ENCODE results near the gene PRSS23. TPM values are rescaled to one million over a fixed set of nuclear protein-coding genes. Genes with fewer than 3 reads are reported as not detected.

The PRSS23 gene
- total RNA-seq, 2 experiments from 2014 or later, result 0.05 TPM; not detected in 1

GRCh38 chr11:86812981-86813380 lies 12.6 kb downstream of the PRSS23 start:
- Mint-ChIP-seq H3K27me3 (peaks cover 7% of the 10 kb centered on the region), H3K9me3 (no peaks in the 10 kb centered on the region), H3K4me3 (no peak overlapping the region), H3K36me3 (ENCODE audit: low read depth) (no peaks in the 10 kb centered on the region), H3K4me1 (ENCODE audit: low read depth) (no peaks in the 10 kb centered on the region), H3K27ac (no peak overlapping the region)
- POLR2A ChIA-PET, result interaction anchor here (0.7 kb wide), 1 partner anchor 1339 kb away, joined by 4 read pairs; no protein-coding TSS in a partner anchor
- intact Hi-C loops (cut with DNase I, micrococcal nuclease), result no loop called here
- H3K27ac ChIP-seq (ENCODE audit: low read depth in 1 of 2, low read length in 2 of 2), result no peak overlapping the region
- no peaks in the 10 kb centered on the region for H3K4me1 ChIP-seq (ENCODE audit: insufficient read depth, low read length)
- CTCF ChIA-PET, result interaction anchor here (0.8 kb wide), 1 partner anchor 96 kb away, joined by 3 read pairs; no protein-coding TSS in a partner anchor
- H3K27me3 ChIP-seq (ENCODE audit: control insufficient read depth in 1 of 2, insufficient read depth in 2 of 2, low read length in 2 of 2), result peaks cover 0 to 4% of the 10 kb centered on the region in 2 experiments
- ATAC-seq (ENCODE audit: poor library complexity) (no peak), DNase-seq (no peak)
- H3K36me3 ChIP-seq (ENCODE audit: insufficient read depth, low read length), result no peaks in the 10 kb centered on the region
- H3K9me3 ChIP-seq (ENCODE audit: control insufficient read depth in 1 of 2, insufficient read depth in 1 of 2, low read length in 2 of 2), result no peaks in the 10 kb centered on the region
- no peak overlapping the region for H3K4me3 ChIP-seq (ENCODE audit: low read length)
- TF ChIP-seq CTCF (IDR thresholded peaks at IDR 0.05), result no peak

GRCh38 chr11:86814775-86815174 lies 14.4 kb downstream of the PRSS23 start:
- ATAC-seq (ENCODE audit: poor library complexity) (no peak), DNase-seq (no peak)
- Histone ChIP-seq H3K27ac (ENCODE audit: low read depth in 1 of 2, low read length in 2 of 2) (no peak overlapping the region), H3K9me3 (ENCODE audit: control insufficient read depth in 1 of 2, insufficient read depth in 1 of 2, low read length in 2 of 2) (no peaks in the 10 kb centered on the region), H3K4me3 (ENCODE audit: low read length) (no peak overlapping the region), H3K27me3 (ENCODE audit: control insufficient read depth in 1 of 2, insufficient read depth in 2 of 2, low read length in 2 of 2) (peaks cover 0 to 5% of the 10 kb centered on the region in 2 experiments), H3K36me3 (ENCODE audit: insufficient read depth, low read length) (no peaks in the 10 kb centered on the region), H3K4me1 (ENCODE audit: insufficient read depth, low read length) (no peaks in the 10 kb centered on the region)
- H3K27ac Mint-ChIP-seq, result no peak overlapping the region
- no peaks in the 10 kb centered on the region for H3K36me3 Mint-ChIP-seq (ENCODE audit: low read depth)
- H3K9me3 Mint-ChIP-seq, result no peaks in the 10 kb centered on the region
- peaks cover 7% of the 10 kb centered on the region for H3K27me3 Mint-ChIP-seq
- TF ChIP-seq CTCF (IDR thresholded peaks at IDR 0.05), result no peak
- peaks cover 5% of the 10 kb centered on the region for H3K4me1 Mint-ChIP-seq (ENCODE audit: low read depth)
- intact Hi-C loops (cut with DNase I, micrococcal nuclease), result loop anchor here in 1 of 2 experiments (5.0 kb wide), 1 partner anchor 957 kb away; the partner anchor contains the start of gene CCDC83
- CTCF ChIA-PET, result no interaction called here
- POLR2A ChIA-PET, result no interaction called here
- H3K4me3 Mint-ChIP-seq, result no peak overlapping the region

- Histone ChIP-seq H3K9me3 (ENCODE audit: control insufficient read depth in 1 of 2, insufficient read depth in 1 of 2, low read length in 2 of 2) (no peaks in the 10 kb centered on the region), H3K27me3 (ENCODE audit: control insufficient read depth in 1 of 2, insufficient read depth in 2 of 2, low read length in 2 of 2) (peaks cover 0 to 5% of the 10 kb centered on the region in 2 experiments), H3K36me3 (ENCODE audit: insufficient read depth, low read length) (no peaks in the 10 kb centered on the region), H3K27ac (ENCODE audit: low read depth in 1 of 2, low read length in 2 of 2) (no peak overlapping the region), H3K4me3 (ENCODE audit: low read length) (no peak overlapping the region), H3K4me1 (ENCODE audit: insufficient read depth, low read length) (no peaks in the 10 kb centered on the region)
- POLR2A ChIA-PET, result no interaction called here
- Mint-ChIP-seq H3K4me1 (ENCODE audit: low read depth) (peaks cover 5% of the 10 kb centered on the region), H3K36me3 (ENCODE audit: low read depth) (no peaks in the 10 kb centered on the region), H3K27me3 (peaks cover 7% of the 10 kb centered on the region), H3K4me3 (no peak overlapping the region), H3K9me3 (no peaks in the 10 kb centered on the region), H3K27ac (no peak overlapping the region)
- no peak for TF ChIP-seq CTCF (IDR thresholded peaks at IDR 0.05)
- ATAC-seq (ENCODE audit: poor library complexity) (no peak), DNase-seq (no peak)
- CTCF ChIA-PET, result no interaction called here
- intact Hi-C loops (cut with DNase I, micrococcal nuclease), result loop anchor here in 1 of 2 experiments (5.0 kb wide), 1 partner anchor 958 kb away; the partner anchor contains the start of gene CCDC83
Measured at GRCh38 chr11:86815726-86816125, 15.4 kb downstream of the PRSS23 start.
